T-helper 17 cell (primary cell): ENCODE data around the gene TOP2A. TPM values are rescaled to one million over a fixed set of nuclear protein-coding genes. Genes with fewer than 3 reads are reported as not detected.
A peak's percentile ranks its signal among the peaks of the same experiment; 100 is the strongest.
"Not testable (repeated sequence)": the region's sequence is repeated elsewhere in the genome, so short reads cannot be mapped to it uniquely, and the experiment has no call there.

ENCODE experiments used
- ATAC-seq: fragments of 150-1000 bp; cut with Tn5 transposase; 2 replicates; pipeline ENCODE4 v1.10.0; 2021; ENCODE audit warnings: mild to moderate bottlenecking, moderate library complexity
- DNase-seq, 3 donors: peaks; one replicate each; pipeline versions ENCODE4 v3.0.0 to v3.0.0-alpha.2; 2020 to 2021
- H3K9me3 ChIP-seq: one replicate; pipeline ENCODE4 v1.7.0; 2013; ENCODE audit warnings: low read length, mild to moderate bottlenecking; ENCODE audit not compliant: control insufficient read depth, poor library complexity, severe bottlenecking
- H3K27ac Mint-ChIP-seq: one replicate; pipeline ENCODE4 v1.8.0; 2022; ENCODE audit warnings: mild to moderate bottlenecking, moderate library complexity, mixed read lengths
- H3K27me3 Mint-ChIP-seq: one replicate; pipeline ENCODE4 v1.8.0; 2022; ENCODE audit warnings: mixed read lengths
- H3K36me3 Mint-ChIP-seq: one replicate; pipeline ENCODE4 v1.8.0; 2022; ENCODE audit warnings: low read depth, mixed read lengths
- H3K4me1 Mint-ChIP-seq: one replicate; pipeline ENCODE4 v1.8.0; 2022; ENCODE audit warnings: mild to moderate bottlenecking, mixed read lengths
- H3K4me3 Mint-ChIP-seq: one replicate; pipeline ENCODE4 v1.8.0; 2022; ENCODE audit warnings: mild to moderate bottlenecking, moderate library complexity, mixed read lengths
- total RNA-seq, 4 donors: library from RNA in 2 of 4; stranded (reverse) in 2 of 4; gene quantifications; one replicate each; pipeline ENCODE4 v1.2.3 and lab custom pipeline; 2022 to 2026

Gene TOP2A
- total RNA-seq, 2 donors from 2014 or later, result 4.1 to 6.4 TPM

GRCh38 chr17:40409540-40409939 lies 8.2 kb downstream of the TOP2A start:
- not testable (repeated sequence) for H3K9me3 ChIP-seq, H3K36me3 Mint-ChIP-seq, ATAC-seq, H3K4me3 Mint-ChIP-seq, H3K4me1 Mint-ChIP-seq, H3K27ac Mint-ChIP-seq, DNase-seq, H3K27me3 Mint-ChIP-seq

GRCh38 chr17:40407460-40407859 lies 10.2 kb downstream of the TOP2A start:
- DNase-seq, result no peak
- Mint-ChIP-seq H3K36me3 (no peaks in the 10 kb centered on the region), H3K4me3 (no peak overlapping the region), H3K27me3 (no peaks in the 10 kb centered on the region), H3K4me1 (peaks cover 11% of the 10 kb centered on the region), H3K27ac (no peak overlapping the region)
- no peak for ATAC-seq
- H3K9me3 ChIP-seq, result no peaks in the 10 kb centered on the region

- H3K27ac Mint-ChIP-seq, result no peak overlapping the region
- no peak for DNase-seq
- no peaks in the 10 kb centered on the region for H3K36me3 Mint-ChIP-seq
- no peak for ATAC-seq
- H3K4me1 Mint-ChIP-seq, result peaks cover 21% of the 10 kb centered on the region
- no peaks in the 10 kb centered on the region for H3K27me3 Mint-ChIP-seq
- H3K4me3 Mint-ChIP-seq, result no peak overlapping the region
- no peaks in the 10 kb centered on the region for H3K9me3 ChIP-seq
Observed at GRCh38 chr17:40404003-40404402, 13.7 kb downstream of the TOP2A start.

GRCh38 chr17:40402668-40403067 lies 15.0 kb downstream of the TOP2A start:
- Mint-ChIP-seq H3K4me1 (peaks cover 21% of the 10 kb centered on the region), H3K36me3 (no peaks in the 10 kb centered on the region), H3K27me3 (no peaks in the 10 kb centered on the region), H3K4me3 (peak overlapping the region; percentile 75), H3K27ac (peak overlapping the region; percentile 86)
- ATAC-seq, result peak; percentile 37
- H3K9me3 ChIP-seq, result no peaks in the 10 kb centered on the region
- DNase-seq, result no peak

- no peaks in the 10 kb centered on the region for H3K9me3 ChIP-seq
- DNase-seq (no peak), ATAC-seq (peak; percentile 69)
- no peaks in the 10 kb centered on the region for H3K36me3 Mint-ChIP-seq
- no peak overlapping the region for H3K27ac Mint-ChIP-seq
- H3K27me3 Mint-ChIP-seq, result no peaks in the 10 kb centered on the region
- peaks cover 21% of the 10 kb centered on the region for H3K4me1 Mint-ChIP-seq
- H3K4me3 Mint-ChIP-seq, result no peak overlapping the region
Observed at GRCh38 chr17:40399185-40399584, 18.5 kb downstream of the TOP2A start.

- not testable (repeated sequence) for H3K36me3 Mint-ChIP-seq, DNase-seq, H3K4me1 Mint-ChIP-seq, ATAC-seq, H3K27ac Mint-ChIP-seq, H3K9me3 ChIP-seq, H3K4me3 Mint-ChIP-seq, H3K27me3 Mint-ChIP-seq
Observed at GRCh38 chr17:40386555-40386954, 31.1 kb downstream of the TOP2A start.

GRCh38 chr17:40382251-40382650 lies 35.4 kb downstream of the TOP2A start:
- H3K9me3 ChIP-seq, result no peaks in the 10 kb centered on the region
- no peaks in the 10 kb centered on the region for H3K36me3 Mint-ChIP-seq
- ATAC-seq, result no peak
- peaks cover 4% of the 10 kb centered on the region for H3K27me3 Mint-ChIP-seq
- no peak overlapping the region for H3K27ac Mint-ChIP-seq
- no peaks in the 10 kb centered on the region for H3K4me1 Mint-ChIP-seq
- DNase-seq, result no peak
- H3K4me3 Mint-ChIP-seq, result no peak overlapping the region

GRCh38 chr17:40378966-40379365 lies 38.7 kb downstream of the TOP2A start:
- Mint-ChIP-seq H3K27ac (no peak overlapping the region), H3K36me3 (no peaks in the 10 kb centered on the region), H3K4me1 (no peaks in the 10 kb centered on the region), H3K4me3 (no peak overlapping the region), H3K27me3 (peaks cover 11% of the 10 kb centered on the region)
- DNase-seq, result no peak
- no peak for ATAC-seq
- no peaks in the 10 kb centered on the region for H3K9me3 ChIP-seq

- H3K4me1 Mint-ChIP-seq, result no peaks in the 10 kb centered on the region
- H3K4me3 Mint-ChIP-seq, result no peak overlapping the region
- H3K27ac Mint-ChIP-seq, result no peak overlapping the region
- H3K27me3 Mint-ChIP-seq, result peaks cover 17% of the 10 kb centered on the region
- H3K9me3 ChIP-seq, result no peaks in the 10 kb centered on the region
- DNase-seq, result no peak
- H3K36me3 Mint-ChIP-seq, result no peaks in the 10 kb centered on the region
- no peak for ATAC-seq
Observed at GRCh38 chr17:40377832-40378231, 39.9 kb downstream of the TOP2A start.

- not testable (repeated sequence) for H3K27ac Mint-ChIP-seq, H3K4me1 Mint-ChIP-seq, H3K36me3 Mint-ChIP-seq, H3K4me3 Mint-ChIP-seq, DNase-seq, H3K9me3 ChIP-seq, ATAC-seq
- H3K27me3 Mint-ChIP-seq, result peaks cover 17% of the 10 kb centered on the region
Observed at GRCh38 chr17:40376541-40376940, 41.2 kb downstream of the TOP2A start.

- not testable (repeated sequence) for H3K36me3 Mint-ChIP-seq, H3K27ac Mint-ChIP-seq, H3K9me3 ChIP-seq, H3K4me1 Mint-ChIP-seq, H3K4me3 Mint-ChIP-seq, DNase-seq, ATAC-seq
- H3K27me3 Mint-ChIP-seq, result peaks cover 17% of the 10 kb centered on the region
Observed at GRCh38 chr17:40375786-40376185, 41.9 kb downstream of the TOP2A start.

- H3K9me3 ChIP-seq, result no peaks in the 10 kb centered on the region
- peaks cover 12% of the 10 kb centered on the region for H3K27me3 Mint-ChIP-seq
- peaks cover 5% of the 10 kb centered on the region for H3K4me1 Mint-ChIP-seq
- H3K36me3 Mint-ChIP-seq, result no peaks in the 10 kb centered on the region
- ATAC-seq (no peak), DNase-seq (no peak)
- H3K4me3 Mint-ChIP-seq, result no peak overlapping the region
- H3K27ac Mint-ChIP-seq, result no peak overlapping the region
Observed at GRCh38 chr17:40374821-40375498, 42.7 kb downstream of the TOP2A start.

- peaks cover 5% of the 10 kb centered on the region for H3K4me1 Mint-ChIP-seq
Observed at GRCh38 chr17:40373999-40374398, 43.7 kb downstream of the TOP2A start.

GRCh38 chr17:40373324-40373723 lies 44.4 kb downstream of the TOP2A start:
- H3K4me1 Mint-ChIP-seq, result peaks cover 5% of the 10 kb centered on the region
- H3K9me3 ChIP-seq, result no peaks in the 10 kb centered on the region
- no peaks in the 10 kb centered on the region for H3K36me3 Mint-ChIP-seq
- no peak for ATAC-seq
- no peak overlapping the region for H3K27ac Mint-ChIP-seq
- DNase-seq, result no peak
- H3K27me3 Mint-ChIP-seq, result peaks cover 12% of the 10 kb centered on the region
- no peak overlapping the region for H3K4me3 Mint-ChIP-seq

More at GRCh38 chr17:40373999-40374398, 43.7 kb downstream of the TOP2A start:
- ATAC-seq (no peak), DNase-seq (no peak)
- Mint-ChIP-seq H3K27ac (no peak overlapping the region), H3K27me3 (peaks cover 12% of the 10 kb centered on the region), H3K36me3 (no peaks in the 10 kb centered on the region), H3K4me3 (no peak overlapping the region)
- H3K9me3 ChIP-seq, result no peaks in the 10 kb centered on the region
